Gastroesophageal sphincter (tissue), 3 donors: ENCODE measurements around the gene RAC2.

Experiments used
- CTCF ChIP-seq, 4 experiments: fragments of 200-600 bp in 2 of 4; fragments of 450-650 bp in 2 of 4; sonication (generic) in 1 of 4; IDR thresholded peaks; one replicate each; pipeline ENCODE4 v1.5.1; 2017 to 2019; ENCODE audit warnings: antibody characterized with exemption in 4 of 4, mild to moderate bottlenecking in 2 of 4, moderate library complexity in 2 of 4
- POLR2AphosphoS5 ChIP-seq: sonication (generic); formaldehyde crosslinking; IDR thresholded peaks from one replicate; pipeline ENCODE4 v1.6.1; 2017; ENCODE audit warnings: antibody characterized with exemption

DNA sequence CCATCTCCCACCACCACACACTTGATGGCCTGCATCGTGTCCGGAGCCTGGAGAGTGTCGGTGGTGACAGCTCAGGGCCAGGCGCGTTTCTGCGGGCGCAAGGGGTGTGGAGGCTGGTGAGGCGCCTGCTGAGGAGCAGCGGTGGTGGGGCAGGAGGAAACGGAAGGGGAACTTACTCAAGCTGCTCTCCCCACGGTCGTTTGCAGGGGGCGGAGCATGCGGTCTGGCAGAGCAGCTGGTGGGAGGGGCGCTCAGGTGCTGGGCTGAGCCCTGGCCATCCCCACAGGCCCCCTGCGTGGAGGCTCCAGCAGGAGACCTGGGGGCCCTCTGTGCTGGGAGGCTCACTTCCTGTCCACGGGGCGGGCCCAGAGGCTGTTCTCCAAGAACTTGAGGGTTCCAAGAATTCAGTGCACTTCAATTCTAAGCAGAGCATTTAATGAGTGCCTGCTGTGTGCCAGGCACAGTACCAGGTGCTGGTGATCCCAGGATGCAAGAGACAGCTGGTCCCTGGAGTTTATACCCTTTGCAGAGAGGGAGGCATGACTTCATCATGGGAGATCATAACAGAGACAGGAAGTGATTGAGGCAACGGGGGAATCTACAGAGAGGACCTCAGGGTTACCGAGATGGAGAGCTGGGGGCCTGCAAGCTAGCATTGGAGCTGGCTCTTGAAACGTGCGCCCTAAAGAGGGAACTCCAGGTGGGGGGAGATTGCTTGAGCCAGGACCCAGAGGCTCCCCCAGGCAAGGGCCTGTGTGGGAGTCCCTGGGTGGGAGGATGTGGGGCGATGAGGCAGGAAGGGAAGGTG is at the start of gene RAC2:
- TF ChIP-seq POLR2AphosphoS5 = no peak
- TF ChIP-seq CTCF (IDR thresholded peaks at IDR 0.05) = no peak
